Liver (tissue), 3 donors: Measurements from ENCODE around the gene BDKRB1.

Source experiments
- RXRA ChIP-seq, 2 donors: IDR thresholded peaks; 2 replicates each; pipeline ENCODE4 v1.6.1; 2017 to 2018; ENCODE audit warnings: antibody characterized with exemption in 2 of 2, mild to moderate bottlenecking in 1 of 2
- YY1 ChIP-seq: IDR thresholded peaks from 2 replicates; pipeline ENCODE4 v1.6.1; 2016; ENCODE audit warnings: antibody characterized with exemption, mild to moderate bottlenecking
- TF ChIP-seq, protein P1 (sequence below): fragments of 150-350 bp; IDR thresholded peaks from 2 replicates; pipeline ENCODE4 v1.5.1; 2017; ENCODE audit warnings: improper control_type of control experiment, low read depth, low read length; ENCODE audit not compliant: missing input control
- donor health status: healthy.
- donor health status: healthy.

DNA sequence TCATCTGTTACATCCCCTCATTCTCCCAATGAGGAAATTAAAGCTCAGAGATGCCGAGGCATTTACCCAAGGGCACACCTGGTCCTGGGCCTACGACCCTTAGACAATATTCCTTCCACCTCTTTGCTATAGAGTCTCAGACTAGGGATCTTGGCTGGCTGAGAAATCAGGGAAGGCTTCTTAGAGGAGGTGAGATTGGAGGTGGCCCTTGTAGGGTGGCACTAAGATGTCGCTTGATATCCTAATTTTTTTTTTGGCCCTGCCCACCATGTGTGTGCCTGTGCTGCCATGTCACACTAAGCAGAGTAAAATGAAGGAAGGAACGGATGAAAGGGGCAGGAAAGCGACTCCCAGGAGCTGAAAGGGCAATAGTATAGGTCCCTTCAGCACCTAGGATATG is 30.8 kb upstream of the BDKRB1 start:
- TF ChIP-seq YY1 (no peak), RXRA (IDR thresholded peaks at IDR 0.05) (no peak)
- TF ChIP-seq, protein P1, sequence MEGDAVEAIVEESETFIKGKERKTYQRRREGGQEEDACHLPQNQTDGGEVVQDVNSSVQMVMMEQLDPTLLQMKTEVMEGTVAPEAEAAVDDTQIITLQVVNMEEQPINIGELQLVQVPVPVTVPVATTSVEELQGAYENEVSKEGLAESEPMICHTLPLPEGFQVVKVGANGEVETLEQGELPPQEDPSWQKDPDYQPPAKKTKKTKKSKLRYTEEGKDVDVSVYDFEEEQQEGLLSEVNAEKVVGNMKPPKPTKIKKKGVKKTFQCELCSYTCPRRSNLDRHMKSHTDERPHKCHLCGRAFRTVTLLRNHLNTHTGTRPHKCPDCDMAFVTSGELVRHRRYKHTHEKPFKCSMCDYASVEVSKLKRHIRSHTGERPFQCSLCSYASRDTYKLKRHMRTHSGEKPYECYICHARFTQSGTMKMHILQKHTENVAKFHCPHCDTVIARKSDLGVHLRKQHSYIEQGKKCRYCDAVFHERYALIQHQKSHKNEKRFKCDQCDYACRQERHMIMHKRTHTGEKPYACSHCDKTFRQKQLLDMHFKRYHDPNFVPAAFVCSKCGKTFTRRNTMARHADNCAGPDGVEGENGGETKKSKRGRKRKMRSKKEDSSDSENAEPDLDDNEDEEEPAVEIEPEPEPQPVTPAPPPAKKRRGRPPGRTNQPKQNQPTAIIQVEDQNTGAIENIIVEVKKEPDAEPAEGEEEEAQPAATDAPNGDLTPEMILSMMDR, result no peak
